ENCODE data around the gene MAML3. TPM values are rescaled to one million over a fixed set of nuclear protein-coding genes. Genes with fewer than 3 reads are reported as not detected.
A peak's percentile ranks its signal among the peaks of the same experiment; 100 is the strongest.

The MAML3 gene
- total RNA-seq, 1 donor = 6.5 TPM

DNA sequence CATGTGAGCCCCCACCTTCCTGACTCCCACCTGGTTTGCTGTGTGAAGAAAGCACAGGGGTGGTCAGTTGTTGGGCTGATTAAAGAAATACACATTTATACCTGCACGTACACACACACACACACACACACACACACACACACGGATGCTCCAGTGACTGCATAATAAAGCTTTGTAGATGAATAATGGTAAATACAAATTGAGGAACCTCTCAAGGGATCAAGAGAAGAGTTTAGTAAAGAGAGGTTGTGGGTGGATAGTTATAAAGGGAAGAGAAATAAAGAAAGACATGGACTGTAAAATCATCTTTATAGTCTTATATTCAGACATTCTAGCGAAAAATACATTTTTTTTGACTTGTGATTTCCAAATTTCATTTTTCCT, 344.2 kb downstream of the MAML3 start:
- DNase-seq (ENCODE audit: low read depth) = no peak
- H3K4me3 ChIP-seq (ENCODE audit: low read depth, low read length) = no peak overlapping the region
- TF ChIP-seq, protein P1, sequence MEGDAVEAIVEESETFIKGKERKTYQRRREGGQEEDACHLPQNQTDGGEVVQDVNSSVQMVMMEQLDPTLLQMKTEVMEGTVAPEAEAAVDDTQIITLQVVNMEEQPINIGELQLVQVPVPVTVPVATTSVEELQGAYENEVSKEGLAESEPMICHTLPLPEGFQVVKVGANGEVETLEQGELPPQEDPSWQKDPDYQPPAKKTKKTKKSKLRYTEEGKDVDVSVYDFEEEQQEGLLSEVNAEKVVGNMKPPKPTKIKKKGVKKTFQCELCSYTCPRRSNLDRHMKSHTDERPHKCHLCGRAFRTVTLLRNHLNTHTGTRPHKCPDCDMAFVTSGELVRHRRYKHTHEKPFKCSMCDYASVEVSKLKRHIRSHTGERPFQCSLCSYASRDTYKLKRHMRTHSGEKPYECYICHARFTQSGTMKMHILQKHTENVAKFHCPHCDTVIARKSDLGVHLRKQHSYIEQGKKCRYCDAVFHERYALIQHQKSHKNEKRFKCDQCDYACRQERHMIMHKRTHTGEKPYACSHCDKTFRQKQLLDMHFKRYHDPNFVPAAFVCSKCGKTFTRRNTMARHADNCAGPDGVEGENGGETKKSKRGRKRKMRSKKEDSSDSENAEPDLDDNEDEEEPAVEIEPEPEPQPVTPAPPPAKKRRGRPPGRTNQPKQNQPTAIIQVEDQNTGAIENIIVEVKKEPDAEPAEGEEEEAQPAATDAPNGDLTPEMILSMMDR (IDR thresholded peaks at IDR 0.05; ENCODE audit: insufficient read depth, low read depth, low read length) = no peak

DNA sequence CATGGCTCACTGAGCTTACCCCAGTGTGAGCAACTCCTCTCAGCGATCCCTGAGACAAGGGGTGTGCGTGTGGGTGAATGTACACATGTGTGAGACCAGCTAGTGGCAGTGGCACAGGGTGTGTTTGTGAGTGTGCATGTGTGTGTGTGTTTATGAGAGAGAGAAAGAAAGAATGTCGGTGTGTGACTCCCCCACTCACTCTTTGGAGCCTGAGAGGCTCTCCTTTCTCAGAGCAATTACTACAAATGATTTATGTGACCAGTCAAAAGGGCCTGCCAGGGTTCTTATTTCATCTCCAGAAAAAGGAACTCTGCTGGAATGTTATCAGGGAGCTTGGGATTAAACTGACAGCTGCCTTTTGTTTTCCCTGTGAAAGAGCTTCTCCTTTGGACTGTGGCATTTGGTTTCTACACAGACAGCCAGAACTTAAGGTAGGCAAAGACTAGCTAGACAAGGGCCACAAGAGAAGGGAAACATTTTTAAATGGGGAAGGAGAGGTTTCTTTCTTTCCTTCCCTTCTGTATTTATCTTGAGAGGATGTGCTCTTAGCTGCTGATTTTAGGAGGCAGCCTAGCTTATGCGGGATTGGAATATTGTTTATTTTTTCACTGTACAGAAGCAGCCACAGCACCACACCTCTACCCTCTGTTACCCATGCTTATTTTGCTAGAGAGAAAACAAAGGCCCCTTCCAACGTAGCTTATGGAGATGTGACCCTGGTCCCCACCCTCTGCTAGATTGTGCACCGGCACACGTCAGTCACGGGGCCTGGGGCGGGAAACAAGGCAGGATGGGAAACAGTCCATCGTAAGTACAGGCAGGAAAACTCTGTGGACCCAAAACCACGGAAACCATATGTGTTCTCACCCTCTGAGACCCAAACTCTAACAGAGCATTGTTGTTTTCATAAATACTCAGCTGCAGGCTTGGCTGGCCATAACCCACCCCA, 344.9 kb downstream of the MAML3 start:
- no peak overlapping the region for H3K4me3 ChIP-seq (ENCODE audit: low read depth, low read length)
- TF ChIP-seq, protein P1 (IDR thresholded peaks at IDR 0.05; ENCODE audit: insufficient read depth, low read depth, low read length) = no peak
- peak; percentile 27 for DNase-seq (ENCODE audit: low read depth)

DNA sequence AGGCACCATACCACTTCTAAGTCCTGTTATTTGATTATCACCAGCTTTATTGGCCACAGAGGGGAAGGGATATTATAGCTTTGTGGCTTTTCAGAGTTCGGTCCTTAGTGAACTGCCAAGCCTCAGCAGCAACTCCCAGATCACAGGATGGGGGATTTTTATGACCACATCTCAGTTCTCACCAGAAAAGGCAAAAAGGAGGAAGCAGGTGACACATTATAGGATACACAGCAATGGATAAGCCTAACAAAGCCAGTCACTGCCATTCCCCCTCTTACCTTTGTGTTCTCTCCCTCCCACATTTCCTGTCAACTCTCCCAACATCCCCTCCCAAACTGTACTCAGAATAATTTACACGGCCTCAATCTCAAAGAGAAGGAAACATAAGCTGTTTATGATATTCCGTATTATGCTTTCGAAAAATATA, 345.6 kb downstream of the MAML3 start:
- no peak for DNase-seq (ENCODE audit: low read depth)
- no peak overlapping the region for H3K4me3 ChIP-seq (ENCODE audit: low read depth, low read length)
- TF ChIP-seq, protein P1 (IDR thresholded peaks at IDR 0.05; ENCODE audit: insufficient read depth, low read depth, low read length) = no peak

DNA sequence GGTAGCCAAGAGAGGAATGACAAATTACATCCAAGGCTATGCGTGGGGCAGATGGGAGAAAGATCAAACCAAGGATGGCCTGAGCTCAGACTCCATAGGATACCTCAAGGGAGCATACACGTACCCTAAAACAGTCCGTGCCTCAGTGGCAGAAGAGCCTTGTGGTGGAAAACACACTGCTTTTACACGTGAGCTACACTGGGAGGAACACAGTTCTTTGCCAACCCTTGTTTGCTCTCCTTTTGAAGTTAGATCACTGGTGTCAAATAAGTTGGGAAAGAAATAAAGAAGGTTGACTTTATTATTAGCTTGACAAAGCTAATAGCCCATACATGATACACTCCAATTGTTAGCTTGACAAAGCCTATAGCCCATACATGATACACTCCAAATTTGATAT, 346.5 kb downstream of the MAML3 start:
- H3K4me3 ChIP-seq (ENCODE audit: low read depth, low read length) = no peak overlapping the region
- DNase-seq (ENCODE audit: low read depth) = no peak
- TF ChIP-seq, protein P1 (IDR thresholded peaks at IDR 0.05; ENCODE audit: insufficient read depth, low read depth, low read length) = no peak

DNA sequence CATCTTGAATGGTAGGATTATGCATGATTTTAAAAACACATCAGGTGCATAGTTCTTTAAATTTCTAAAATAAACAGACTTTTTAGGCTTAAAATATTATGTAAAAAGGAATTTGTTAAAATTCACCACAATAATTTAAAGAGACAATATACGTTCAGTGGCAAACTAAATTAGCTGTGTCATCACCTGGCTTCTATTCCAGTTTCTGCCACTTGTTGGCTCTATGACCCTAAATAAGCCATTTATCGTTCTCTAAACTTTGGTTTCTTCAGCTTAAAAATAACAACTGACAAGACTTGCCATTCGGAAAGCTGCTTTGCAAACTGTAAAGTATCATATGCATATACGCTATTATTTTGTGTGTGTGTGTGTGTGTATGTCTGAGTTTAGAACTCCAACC, 347.1 kb downstream of the MAML3 start:
- H3K4me3 ChIP-seq (ENCODE audit: low read depth, low read length) = no peak overlapping the region
- DNase-seq (ENCODE audit: low read depth) = no peak
- TF ChIP-seq, protein P1 (IDR thresholded peaks at IDR 0.05; ENCODE audit: insufficient read depth, low read depth, low read length) = no peak

DNA sequence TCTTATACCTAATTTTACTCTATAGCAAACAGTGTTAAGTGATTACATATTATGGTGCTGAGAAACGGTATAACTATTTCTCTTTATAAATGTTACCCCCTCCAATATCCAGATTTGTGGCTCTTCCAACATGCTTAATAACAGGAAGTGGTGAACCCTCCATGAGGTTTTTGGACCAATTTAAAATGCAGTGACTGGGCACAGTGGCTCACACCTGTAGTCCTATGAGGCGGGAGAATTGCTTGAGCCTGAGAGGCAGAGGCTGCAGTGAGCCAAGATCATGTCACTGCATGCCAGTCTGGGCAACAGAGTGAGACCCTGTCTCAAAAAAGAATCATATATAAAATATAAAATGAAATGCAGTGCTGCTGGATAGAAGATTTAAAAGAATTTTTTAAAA, 351.1 kb downstream of the MAML3 start:
- no peak for DNase-seq (ENCODE audit: low read depth)
- H3K4me3 ChIP-seq (ENCODE audit: low read depth, low read length) = no peak overlapping the region
- TF ChIP-seq, protein P1 (IDR thresholded peaks at IDR 0.05; ENCODE audit: insufficient read depth, low read depth, low read length) = no peak

Data from fibroblast of villous mesenchyme (primary cell).